ENCODE data around the gene C8G.

DNA sequence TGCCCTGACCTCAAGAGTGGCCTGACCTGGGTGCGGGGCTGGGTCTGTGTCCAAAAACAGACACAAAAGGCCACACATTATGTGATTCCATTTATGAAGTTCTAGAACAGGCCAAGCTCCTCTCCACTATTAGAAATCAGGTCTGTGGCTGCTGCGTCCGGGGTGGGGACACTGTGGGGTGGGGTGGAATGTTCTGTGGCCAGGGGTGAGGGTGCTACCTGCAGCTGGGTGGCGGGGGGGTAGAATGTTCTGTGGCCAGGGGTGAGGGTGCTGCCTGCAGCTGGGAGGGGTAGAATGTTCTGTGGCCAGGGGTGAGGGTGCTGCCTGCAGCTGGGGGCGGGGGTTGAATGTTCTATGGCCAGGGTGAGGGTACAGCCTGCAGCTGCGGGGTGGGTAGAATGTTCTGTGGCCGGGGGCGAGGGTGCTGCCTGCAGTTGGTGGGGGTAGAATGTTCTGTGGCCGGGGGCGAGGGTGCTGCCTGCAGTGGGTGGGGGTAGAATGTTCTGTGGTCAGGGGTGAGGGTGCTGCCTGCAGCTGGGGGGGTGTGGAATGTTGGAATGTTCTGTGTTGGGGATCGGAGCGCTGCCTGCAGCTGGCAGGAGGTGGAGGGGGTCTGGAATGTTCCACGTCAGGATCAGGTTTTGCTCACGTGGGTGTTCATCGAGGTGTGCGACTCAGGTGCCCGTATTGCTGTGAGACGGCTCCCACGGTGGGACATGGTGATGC is 15.3 kb downstream of the C8G start:
- TF ChIP-seq, protein P1, sequence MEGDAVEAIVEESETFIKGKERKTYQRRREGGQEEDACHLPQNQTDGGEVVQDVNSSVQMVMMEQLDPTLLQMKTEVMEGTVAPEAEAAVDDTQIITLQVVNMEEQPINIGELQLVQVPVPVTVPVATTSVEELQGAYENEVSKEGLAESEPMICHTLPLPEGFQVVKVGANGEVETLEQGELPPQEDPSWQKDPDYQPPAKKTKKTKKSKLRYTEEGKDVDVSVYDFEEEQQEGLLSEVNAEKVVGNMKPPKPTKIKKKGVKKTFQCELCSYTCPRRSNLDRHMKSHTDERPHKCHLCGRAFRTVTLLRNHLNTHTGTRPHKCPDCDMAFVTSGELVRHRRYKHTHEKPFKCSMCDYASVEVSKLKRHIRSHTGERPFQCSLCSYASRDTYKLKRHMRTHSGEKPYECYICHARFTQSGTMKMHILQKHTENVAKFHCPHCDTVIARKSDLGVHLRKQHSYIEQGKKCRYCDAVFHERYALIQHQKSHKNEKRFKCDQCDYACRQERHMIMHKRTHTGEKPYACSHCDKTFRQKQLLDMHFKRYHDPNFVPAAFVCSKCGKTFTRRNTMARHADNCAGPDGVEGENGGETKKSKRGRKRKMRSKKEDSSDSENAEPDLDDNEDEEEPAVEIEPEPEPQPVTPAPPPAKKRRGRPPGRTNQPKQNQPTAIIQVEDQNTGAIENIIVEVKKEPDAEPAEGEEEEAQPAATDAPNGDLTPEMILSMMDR (IDR thresholded peaks at IDR 0.05; ENCODE audit: insufficient read depth, low read depth, low read length), result no peak
- no peak for TF ChIP-seq EZH2 (IDR thresholded peaks at IDR 0.05; ENCODE audit: insufficient read depth, low read length)
